ACHN (cell line): ENCODE data around the gene MYL12B.
"Not testable (repeated sequence)": the region's sequence is repeated elsewhere in the genome, so short reads cannot be mapped to it uniquely, and the experiment has no call there.

ENCODE experiments used
- DNase-seq: peaks from one replicate; pipeline ENCODE4 v3.0.0-alpha.2; 2015
- in situ Hi-C: cut with HindIII; loops from 2 replicates; pipeline ENCODE4 v1.10.0; 2017; ENCODE audit warnings: low sequenced_read_pairs, low pct_ligation_motif_present, low pct_unique_long_range_greater_than_20kb

MYL12B gene

GRCh38 chr18:3261373-3262233, at the start of gene MYL12B:
MYL12B (plus strand) TSS chr18:3262133; CDS start chr18:3272899, 10,766 bp downstream.
- in situ Hi-C loops: no loop called here

GRCh38 chr18:3212657-3213056, 49.3 kb upstream of the MYL12B start:
- no peak for DNase-seq
- in situ Hi-C loops: no loop called here

More at GRCh38 chr18:3261373-3262233, at the start of gene MYL12B:
- peak; percentile 82 for DNase-seq

DNA sequence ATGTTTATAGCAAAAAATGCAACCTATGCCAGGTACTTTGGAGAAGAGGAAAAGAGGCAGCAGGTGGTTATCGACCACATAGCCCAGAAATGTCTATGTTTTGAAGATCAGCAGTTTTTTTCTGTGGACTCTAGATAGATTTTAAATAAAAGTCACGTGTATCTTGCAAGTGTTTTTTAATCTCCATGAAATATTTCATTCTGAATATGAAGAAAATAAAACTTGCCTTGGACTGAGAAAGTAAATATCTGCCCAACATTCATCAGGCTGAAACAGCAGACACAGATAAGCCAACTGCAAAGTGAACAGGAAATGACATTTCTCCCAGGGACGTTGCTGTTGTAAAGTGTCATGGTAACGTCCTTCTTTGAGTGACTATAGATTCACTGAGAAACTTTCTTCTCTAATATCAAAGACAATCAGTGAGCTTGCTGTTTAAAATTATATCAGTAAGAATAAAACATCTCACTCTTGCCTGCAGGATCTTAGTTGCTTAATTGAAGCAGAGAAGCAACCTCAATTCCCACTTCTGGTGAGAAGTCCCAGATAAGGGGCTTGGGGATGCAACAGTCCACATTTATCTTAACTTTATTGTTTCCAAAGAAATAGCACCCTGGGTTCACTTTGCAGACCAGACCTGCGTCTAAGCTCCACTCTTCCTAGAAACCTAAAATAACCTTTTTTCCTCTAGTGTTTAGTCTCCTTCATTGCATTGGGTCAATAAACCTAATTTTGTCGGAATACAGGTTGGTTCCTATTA, 48.5 kb upstream of the MYL12B start:
- no peak for DNase-seq
- in situ Hi-C loops: no loop called here

GRCh38 chr18:3214855-3215637, 46.9 kb upstream of the MYL12B start:
- in situ Hi-C loops: no loop called here
- no peak for DNase-seq

DNA sequence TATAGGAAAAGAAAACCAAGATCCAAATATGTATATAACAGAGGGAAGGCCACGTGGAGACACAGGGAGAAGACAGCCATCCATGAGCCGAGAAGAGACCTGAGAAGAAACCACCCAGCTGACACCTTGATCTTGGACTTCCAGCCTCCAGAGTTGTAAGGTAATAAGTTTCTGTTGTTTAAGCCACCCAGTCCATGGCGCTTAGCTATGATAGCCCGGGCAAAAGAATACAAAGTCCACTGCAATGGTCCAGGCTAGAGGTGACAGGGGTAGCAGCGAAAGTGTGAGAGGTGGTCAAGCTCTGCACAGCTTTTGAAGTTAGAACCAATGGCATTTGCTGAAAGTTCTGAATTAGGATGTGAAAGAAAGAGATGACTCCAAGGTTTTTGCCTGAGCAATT, 44.9 kb upstream of the MYL12B start:
- in situ Hi-C loops: no loop called here
- DNase-seq: no peak

DNA sequence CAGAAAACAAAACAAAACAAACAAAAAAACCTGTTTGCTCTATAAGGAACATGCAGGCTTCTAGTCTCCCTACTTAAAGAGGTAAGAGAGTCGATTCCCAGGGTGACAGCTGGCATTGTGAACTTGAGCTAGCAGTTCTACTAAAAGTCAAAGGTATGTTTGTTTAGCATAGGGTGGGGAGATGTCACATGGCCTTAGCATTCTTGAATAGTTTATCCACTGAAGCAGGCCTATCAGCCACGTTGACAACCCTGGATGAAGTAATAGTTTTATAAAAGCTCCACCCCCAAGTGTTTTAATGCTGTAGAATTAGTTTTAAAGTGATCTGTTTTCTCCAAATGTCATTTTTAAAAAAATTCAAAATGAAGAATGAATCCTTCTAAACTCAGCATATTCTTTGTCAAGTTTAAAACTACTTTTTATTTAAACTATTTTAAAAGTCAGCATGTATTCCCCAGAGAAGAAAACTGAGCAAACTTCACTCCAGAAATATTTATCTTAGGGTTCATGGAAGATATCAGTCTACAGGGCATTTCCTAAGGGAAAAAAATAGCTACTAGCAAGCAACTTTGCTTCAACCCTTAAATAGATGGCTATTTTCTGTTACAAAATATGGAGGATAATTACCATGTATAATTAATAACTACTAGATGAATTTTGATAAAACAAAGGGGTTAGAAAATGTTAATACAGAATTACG, 43.8 kb upstream of the MYL12B start:
- DNase-seq: no peak
- in situ Hi-C loops: no loop called here

DNA sequence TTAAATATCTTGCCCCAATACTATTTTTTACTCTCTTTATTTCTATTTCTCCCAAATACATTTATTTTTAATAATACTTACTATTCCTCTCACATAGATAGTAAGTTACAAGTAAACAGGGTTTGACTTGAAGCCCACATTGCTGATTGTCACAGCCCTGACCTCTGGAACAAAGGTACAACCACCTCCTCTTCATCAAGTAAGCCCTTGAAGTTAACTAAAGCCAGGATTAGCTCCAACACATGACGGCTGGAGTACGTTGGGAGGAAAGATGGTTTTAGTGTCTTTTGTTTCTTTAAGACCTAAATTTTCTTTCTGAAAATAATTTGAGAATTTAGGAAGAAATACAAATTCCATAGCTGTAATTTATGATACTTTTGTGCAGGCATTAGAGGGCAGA, 43.1 kb upstream of the MYL12B start:
- in situ Hi-C loops: no loop called here
- no peak for DNase-seq

- in situ Hi-C loops: no loop called here
- no peak for DNase-seq
These were observed 42.7 kb upstream of the MYL12B start for GRCh38 chr18:3219241-3219630.

DNA sequence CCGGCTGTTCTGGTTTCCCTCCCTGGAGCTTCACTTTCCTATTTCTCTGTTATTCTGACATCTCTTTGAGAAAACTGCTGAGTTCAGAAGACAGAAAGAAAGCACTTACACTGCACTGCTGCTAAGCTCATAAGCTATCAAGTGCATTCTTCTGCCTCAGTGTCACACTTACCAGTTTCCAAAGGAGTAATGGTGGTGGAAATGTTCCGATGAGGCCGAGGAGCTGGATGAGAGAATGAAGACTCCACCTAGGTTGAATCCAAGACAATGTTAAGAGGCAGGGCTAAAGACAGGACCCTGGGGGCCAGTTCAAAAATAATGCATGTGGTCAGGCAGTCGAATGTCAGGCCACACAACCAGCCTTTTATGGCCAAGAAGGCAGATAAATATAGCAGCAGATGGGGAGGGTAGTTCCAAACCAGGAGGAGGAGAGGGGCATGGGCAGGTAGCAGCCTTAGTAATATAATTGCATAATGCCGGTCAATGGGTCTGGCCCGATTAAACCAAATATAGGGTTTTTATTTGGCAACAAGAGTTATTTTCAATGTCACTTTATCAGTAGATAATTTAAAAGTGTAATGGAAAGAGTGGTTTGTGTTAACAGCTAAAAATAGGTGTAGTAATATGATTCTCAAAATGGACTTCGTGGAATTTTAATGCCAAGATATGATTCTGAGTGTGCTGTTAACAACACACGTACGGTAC, 42.1 kb upstream of the MYL12B start, which contains the start of gene MYOM1:
TSS of gene MYOM1 (minus strand) at position 338 of the 705 bp plus-strand sequence. CDS start 4,745 bp downstream, outside the sequence.
- no peak for DNase-seq
- in situ Hi-C loops: no loop called here

- in situ Hi-C loops, DNase-seq: not testable (repeated sequence)
These were observed 41.1 kb upstream of the MYL12B start for GRCh38 chr18:3220868-3221267.

GRCh38 chr18:3221496-3221895, 40.4 kb upstream of the MYL12B start:
- no peak for DNase-seq
- in situ Hi-C loops: no loop called here

- in situ Hi-C loops: no loop called here
- no peak for DNase-seq
These were observed 38.6 kb upstream of the MYL12B start for GRCh38 chr18:3223356-3223755.

- in situ Hi-C loops: no loop called here
- no peak for DNase-seq
These were observed 37.7 kb upstream of the MYL12B start for GRCh38 chr18:3224223-3224622.

GRCh38 chr18:3225588-3225987, 36.3 kb upstream of the MYL12B start:
- no peak for DNase-seq
- in situ Hi-C loops: no loop called here

DNA sequence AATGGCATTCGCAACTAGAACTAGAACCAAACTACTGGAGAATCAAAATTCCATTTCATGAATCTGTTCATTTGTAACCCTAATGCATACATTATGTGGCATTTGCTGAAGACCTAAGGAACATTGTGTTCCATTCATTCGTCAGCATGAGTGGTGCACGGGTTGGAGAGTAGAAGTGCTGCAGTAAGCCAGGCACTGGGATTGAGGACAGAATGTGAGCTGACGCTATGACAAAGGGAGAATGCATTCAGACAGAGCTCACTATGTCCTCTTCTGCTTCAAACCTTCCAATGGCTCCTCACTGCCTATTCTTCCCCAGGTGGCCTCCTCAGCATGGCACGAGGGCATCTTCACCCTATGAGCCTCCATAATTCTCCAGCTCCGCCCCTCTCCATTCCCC, 35.9 kb upstream of the MYL12B start:
- in situ Hi-C loops: no loop called here
- DNase-seq: no peak

GRCh38 chr18:3230401-3231334, 31.3 kb upstream of the MYL12B start:
- in situ Hi-C loops: no loop called here

GRCh38 chr18:3233004-3233403, 28.9 kb upstream of the MYL12B start:
- in situ Hi-C loops: no loop called here
- DNase-seq: no peak

More at GRCh38 chr18:3230401-3231334, 31.3 kb upstream of the MYL12B start:
- peak; percentile 18 for DNase-seq
